GM23338 (cell line): ENCODE results near the gene TCFL5.

Source experiments
- CREB1 ChIP-seq: fragments of 250-450 bp; sonication (Bioruptor Pico); IDR thresholded peaks from 2 replicates; pipeline ENCODE4 v1.5.0; 2020; ENCODE audit warnings: low read depth, mild to moderate bottlenecking, moderate library complexity
- EZH2 ChIP-seq: fragments of 200-600 bp; sonication (generic); IDR thresholded peaks from one replicate; pipeline ENCODE4 v1.8.0; 2017; ENCODE audit warnings: antibody characterized with exemption, mild to moderate bottlenecking, low read depth; ENCODE audit not compliant: unreplicated experiment
- JUNB ChIP-seq: IDR thresholded peaks from one replicate; pipeline ENCODE4 v1.6.1; 2016; ENCODE audit warnings: antibody characterized with exemption; ENCODE audit not compliant: unreplicated experiment
- NANOG ChIP-seq: IDR thresholded peaks from 2 replicates; pipeline ENCODE4 v1.6.1; 2016; ENCODE audit warnings: antibody characterized with exemption, borderline replicate concordance
- POLR2AphosphoS5 ChIP-seq: IDR thresholded peaks from 2 replicates; pipeline ENCODE4 v1.6.1; 2016; ENCODE audit warnings: antibody characterized with exemption, low read depth
- STAT1 ChIP-seq: IDR thresholded peaks from one replicate; pipeline ENCODE4 v1.6.1; 2016; ENCODE audit warnings: antibody characterized with exemption; ENCODE audit not compliant: unreplicated experiment
- ZNF331 ChIP-seq: fragments of 250-450 bp; sonication (Bioruptor Pico); IDR thresholded peaks from 2 replicates; pipeline ENCODE4 v1.5.0; 2020; ENCODE audit warnings: low read depth, mild to moderate bottlenecking, moderate library complexity
- TF ChIP-seq, protein P1 (sequence below), 2 experiments: fragments of 200-600 bp in 1 of 2; sonication (generic) in 1 of 2; conservative IDR thresholded peaks; 2 replicates each; pipeline versions ENCODE4 v1.5.1 to v1.6.1; 2016 to 2017; ENCODE audit warnings: antibody characterized with exemption in 2 of 2, low read depth in 2 of 2, mild to moderate bottlenecking in 2 of 2, moderate library complexity in 1 of 2
- TF ChIP-seq, protein P2 (sequence below): IDR thresholded peaks from one replicate; pipeline ENCODE4 v1.6.1; 2018; ENCODE audit warnings: antibody characterized with exemption; ENCODE audit not compliant: unreplicated experiment

DNA sequence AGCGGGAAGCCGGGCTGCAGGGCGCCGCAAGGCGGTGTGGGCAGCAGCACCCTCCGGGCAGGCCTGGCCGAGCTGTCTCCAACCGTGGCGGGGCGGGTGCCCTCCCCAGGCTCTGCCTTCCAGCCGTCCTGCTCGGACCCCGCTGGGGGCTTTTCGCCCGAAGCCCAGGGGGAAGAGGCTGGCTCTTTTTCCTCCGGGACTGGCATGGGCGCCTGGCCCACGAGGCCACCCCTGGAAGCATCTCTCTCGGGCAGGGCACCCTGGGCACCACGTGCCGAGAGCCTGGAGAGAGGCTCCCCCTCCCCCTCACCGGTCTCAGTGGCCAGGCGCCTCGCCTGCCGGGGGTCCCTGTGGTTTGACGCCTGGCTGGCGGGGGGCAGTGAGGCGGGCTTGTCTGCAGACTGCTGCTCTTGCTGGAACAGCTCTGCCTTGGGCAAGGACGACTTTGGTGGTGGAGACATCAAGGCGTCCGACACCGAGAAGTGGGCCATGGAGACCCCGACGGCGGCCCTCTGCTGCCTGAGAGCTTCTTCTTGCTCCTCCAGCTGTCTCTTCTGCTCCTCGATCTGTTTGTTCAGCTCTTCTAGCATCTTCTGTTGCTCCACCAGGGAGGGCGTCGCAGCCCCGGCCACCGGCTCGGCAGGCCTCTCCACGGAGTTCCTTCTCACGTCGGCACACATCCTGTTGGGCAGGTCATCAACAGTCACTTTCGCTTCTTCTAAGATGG, 19.5 kb upstream of the TCFL5 start:
- TF ChIP-seq, protein P1, sequence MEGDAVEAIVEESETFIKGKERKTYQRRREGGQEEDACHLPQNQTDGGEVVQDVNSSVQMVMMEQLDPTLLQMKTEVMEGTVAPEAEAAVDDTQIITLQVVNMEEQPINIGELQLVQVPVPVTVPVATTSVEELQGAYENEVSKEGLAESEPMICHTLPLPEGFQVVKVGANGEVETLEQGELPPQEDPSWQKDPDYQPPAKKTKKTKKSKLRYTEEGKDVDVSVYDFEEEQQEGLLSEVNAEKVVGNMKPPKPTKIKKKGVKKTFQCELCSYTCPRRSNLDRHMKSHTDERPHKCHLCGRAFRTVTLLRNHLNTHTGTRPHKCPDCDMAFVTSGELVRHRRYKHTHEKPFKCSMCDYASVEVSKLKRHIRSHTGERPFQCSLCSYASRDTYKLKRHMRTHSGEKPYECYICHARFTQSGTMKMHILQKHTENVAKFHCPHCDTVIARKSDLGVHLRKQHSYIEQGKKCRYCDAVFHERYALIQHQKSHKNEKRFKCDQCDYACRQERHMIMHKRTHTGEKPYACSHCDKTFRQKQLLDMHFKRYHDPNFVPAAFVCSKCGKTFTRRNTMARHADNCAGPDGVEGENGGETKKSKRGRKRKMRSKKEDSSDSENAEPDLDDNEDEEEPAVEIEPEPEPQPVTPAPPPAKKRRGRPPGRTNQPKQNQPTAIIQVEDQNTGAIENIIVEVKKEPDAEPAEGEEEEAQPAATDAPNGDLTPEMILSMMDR (conservative IDR thresholded peaks at IDR 0.05; ENCODE audit: low read depth in 2 of 2) = no peak
- TF ChIP-seq POLR2AphosphoS5 (no peak), EZH2 (no peak), STAT1 (no peak), ZNF331 (no peak), CREB1 (CRISPR knock-in tag) (no peak), JUNB (no peak), NANOG (no peak)
- TF ChIP-seq, protein P2, sequence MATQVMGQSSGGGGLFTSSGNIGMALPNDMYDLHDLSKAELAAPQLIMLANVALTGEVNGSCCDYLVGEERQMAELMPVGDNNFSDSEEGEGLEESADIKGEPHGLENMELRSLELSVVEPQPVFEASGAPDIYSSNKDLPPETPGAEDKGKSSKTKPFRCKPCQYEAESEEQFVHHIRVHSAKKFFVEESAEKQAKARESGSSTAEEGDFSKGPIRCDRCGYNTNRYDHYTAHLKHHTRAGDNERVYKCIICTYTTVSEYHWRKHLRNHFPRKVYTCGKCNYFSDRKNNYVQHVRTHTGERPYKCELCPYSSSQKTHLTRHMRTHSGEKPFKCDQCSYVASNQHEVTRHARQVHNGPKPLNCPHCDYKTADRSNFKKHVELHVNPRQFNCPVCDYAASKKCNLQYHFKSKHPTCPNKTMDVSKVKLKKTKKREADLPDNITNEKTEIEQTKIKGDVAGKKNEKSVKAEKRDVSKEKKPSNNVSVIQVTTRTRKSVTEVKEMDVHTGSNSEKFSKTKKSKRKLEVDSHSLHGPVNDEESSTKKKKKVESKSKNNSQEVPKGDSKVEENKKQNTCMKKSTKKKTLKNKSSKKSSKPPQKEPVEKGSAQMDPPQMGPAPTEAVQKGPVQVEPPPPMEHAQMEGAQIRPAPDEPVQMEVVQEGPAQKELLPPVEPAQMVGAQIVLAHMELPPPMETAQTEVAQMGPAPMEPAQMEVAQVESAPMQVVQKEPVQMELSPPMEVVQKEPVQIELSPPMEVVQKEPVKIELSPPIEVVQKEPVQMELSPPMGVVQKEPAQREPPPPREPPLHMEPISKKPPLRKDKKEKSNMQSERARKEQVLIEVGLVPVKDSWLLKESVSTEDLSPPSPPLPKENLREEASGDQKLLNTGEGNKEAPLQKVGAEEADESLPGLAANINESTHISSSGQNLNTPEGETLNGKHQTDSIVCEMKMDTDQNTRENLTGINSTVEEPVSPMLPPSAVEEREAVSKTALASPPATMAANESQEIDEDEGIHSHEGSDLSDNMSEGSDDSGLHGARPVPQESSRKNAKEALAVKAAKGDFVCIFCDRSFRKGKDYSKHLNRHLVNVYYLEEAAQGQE = no peak
